ENCODE data around the gene TMEM150C. TPM values are rescaled to one million over a fixed set of nuclear protein-coding genes. Genes with fewer than 3 reads are reported as not detected.

TMEM150C gene
- total and polyA plus RNA-seq, 8 donors, result 0.45 to 8.4 (median 3.9) TPM; not detected in 1

DNA sequence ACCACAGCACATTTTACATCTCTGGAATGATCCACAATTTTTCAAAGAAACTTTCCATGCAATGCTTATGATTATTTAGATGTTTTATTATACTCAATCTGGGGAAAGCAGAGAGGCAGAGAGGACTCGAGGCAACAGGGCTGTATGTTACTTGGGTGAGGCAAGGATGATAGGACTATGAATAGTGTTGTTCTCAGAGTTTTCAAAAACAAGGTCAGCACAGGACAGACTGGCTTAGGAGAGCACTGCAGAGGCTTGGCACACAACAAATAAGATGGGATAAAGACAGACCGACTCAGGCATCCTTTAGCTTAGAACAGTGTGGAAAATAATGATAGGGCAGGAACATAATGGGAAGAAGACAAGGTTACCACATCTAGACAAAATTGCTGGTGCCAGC lies 65.4 kb downstream of the TMEM150C start:
- DNase-seq, result no peak
- intact Hi-C loops (cut with DNase I; ENCODE audit: low total_unique reads), result no loop called here
- 77 to 90% (median 82%) methylated on average over 2 of the region's 2 CpGs for WGBS, 5 donors
- TF ChIP-seq POLR2AphosphoS5 (IDR thresholded peaks at IDR 0.05) (no peak), POLR2A (IDR thresholded peaks at IDR 0.05) (no peak), EP300 (IDR thresholded peaks at IDR 0.05) (no peak)
- TF ChIP-seq, protein P1, sequence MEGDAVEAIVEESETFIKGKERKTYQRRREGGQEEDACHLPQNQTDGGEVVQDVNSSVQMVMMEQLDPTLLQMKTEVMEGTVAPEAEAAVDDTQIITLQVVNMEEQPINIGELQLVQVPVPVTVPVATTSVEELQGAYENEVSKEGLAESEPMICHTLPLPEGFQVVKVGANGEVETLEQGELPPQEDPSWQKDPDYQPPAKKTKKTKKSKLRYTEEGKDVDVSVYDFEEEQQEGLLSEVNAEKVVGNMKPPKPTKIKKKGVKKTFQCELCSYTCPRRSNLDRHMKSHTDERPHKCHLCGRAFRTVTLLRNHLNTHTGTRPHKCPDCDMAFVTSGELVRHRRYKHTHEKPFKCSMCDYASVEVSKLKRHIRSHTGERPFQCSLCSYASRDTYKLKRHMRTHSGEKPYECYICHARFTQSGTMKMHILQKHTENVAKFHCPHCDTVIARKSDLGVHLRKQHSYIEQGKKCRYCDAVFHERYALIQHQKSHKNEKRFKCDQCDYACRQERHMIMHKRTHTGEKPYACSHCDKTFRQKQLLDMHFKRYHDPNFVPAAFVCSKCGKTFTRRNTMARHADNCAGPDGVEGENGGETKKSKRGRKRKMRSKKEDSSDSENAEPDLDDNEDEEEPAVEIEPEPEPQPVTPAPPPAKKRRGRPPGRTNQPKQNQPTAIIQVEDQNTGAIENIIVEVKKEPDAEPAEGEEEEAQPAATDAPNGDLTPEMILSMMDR (IDR thresholded peaks at IDR 0.05), result no peak
- Histone ChIP-seq H3K27me3 (no peaks in the 10 kb centered on the region), H3K36me3 (no peaks in the 10 kb centered on the region), H3K4me3 (no peak overlapping the region), H3K27ac (no peak overlapping the region), H3K4me1 (no peaks in the 10 kb centered on the region), H3K9me3 (no peaks in the 10 kb centered on the region)

DNA sequence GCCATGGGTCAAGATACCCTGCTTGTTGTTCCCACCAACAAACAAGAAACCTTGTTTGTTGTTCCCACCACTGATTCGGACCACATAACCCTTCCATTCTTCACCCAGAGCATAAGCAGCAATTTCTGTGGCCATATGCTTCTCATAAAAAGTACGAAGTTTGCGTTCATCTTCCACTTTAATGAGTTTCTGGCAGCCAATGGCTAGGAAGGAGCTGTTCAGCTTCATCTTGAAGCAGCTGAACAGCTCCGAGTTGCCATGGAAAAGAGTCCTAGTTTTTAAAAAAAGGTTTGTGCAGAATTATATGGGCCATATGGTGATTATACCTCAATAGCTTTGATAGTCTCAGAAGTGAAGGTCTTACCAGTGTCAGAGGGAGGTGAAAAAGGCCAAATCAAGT lies 66.1 kb downstream of the TMEM150C start:
- Histone ChIP-seq H3K36me3 (no peaks in the 10 kb centered on the region), H3K27ac (no peak overlapping the region), H3K9me3 (no peaks in the 10 kb centered on the region), H3K27me3 (no peaks in the 10 kb centered on the region), H3K4me1 (no peaks in the 10 kb centered on the region), H3K4me3 (no peak overlapping the region)
- no peak for DNase-seq
- intact Hi-C loops (cut with DNase I; ENCODE audit: low total_unique reads), result no loop called here
- 90 to 95% (median 93%) methylated on average over 4 of the region's 4 CpGs for WGBS, 5 donors
- TF ChIP-seq POLR2A (IDR thresholded peaks at IDR 0.05), result no peak

DNA sequence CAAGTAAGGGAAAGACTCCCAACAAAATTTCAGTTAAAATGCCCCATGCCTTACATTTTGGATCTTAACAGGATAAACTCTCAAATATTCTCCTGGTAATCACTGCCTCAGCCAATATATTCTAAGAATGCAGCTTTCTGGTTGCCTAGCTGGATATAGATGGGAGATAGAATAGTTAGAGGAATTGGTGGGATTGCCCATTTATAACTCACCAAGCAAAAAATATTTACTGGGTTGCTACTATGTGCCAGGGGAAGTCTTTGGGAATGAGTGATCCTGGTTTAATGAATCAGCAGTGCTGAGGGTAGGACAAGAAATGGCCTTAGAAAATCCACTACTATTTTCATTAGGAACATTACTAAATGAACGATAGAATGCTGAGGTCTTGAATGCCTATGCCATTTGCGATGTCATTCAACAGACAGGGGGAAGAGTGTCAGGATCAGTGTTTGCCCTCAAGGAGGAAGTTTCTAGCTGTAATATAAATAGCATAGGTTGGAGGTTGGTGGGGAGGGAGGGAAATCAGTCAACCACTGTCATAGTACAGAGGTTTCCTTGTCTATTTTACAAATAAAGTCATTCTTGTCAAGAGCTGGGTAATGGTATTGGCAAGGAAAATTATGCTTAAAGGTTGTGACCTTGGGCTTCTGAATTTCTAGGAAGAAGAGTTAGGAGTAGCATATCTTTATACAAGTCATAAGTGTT lies 67.9 kb downstream of the TMEM150C start:
- Histone ChIP-seq H3K4me3 (no peak overlapping the region), H3K4me1 (no peaks in the 10 kb centered on the region), H3K9me3 (no peaks in the 10 kb centered on the region), H3K36me3 (no peaks in the 10 kb centered on the region), H3K27me3 (no peaks in the 10 kb centered on the region), H3K27ac (no peak overlapping the region)
- DNase-seq, result no peak
- intact Hi-C loops (cut with DNase I; ENCODE audit: low total_unique reads), result no loop called here
- TF ChIP-seq EP300 (IDR thresholded peaks at IDR 0.05), result no peak
- TF ChIP-seq, protein P1 (IDR thresholded peaks at IDR 0.05), result no peak
- TF ChIP-seq POLR2A (IDR thresholded peaks at IDR 0.05), result no peak
- no peak for TF ChIP-seq POLR2AphosphoS5 (IDR thresholded peaks at IDR 0.05)
- WGBS, 5 donors, result 78 to 94% (median 87%) methylated on average over 2 of the region's 2 CpGs

GRCh38 chr4:82491251-82491960 lies 70.4 kb downstream of the TMEM150C start:
- Histone ChIP-seq H3K27me3 (no peaks in the 10 kb centered on the region), H3K4me3 (no peak overlapping the region), H3K9me3 (no peaks in the 10 kb centered on the region), H3K36me3 (no peaks in the 10 kb centered on the region), H3K4me1 (no peaks in the 10 kb centered on the region), H3K27ac (no peak overlapping the region)
- TF ChIP-seq POLR2A (IDR thresholded peaks at IDR 0.05), result no peak
- TF ChIP-seq, protein P1 (IDR thresholded peaks at IDR 0.05), result no peak
- no peak for TF ChIP-seq POLR2AphosphoS5 (IDR thresholded peaks at IDR 0.05)
- TF ChIP-seq EP300 (IDR thresholded peaks at IDR 0.05), result no peak
- intact Hi-C loops (cut with DNase I; ENCODE audit: low total_unique reads), result no loop called here
- WGBS, 5 donors, result 46 to 66% (median 49%) methylated on average over 10 of the region's 10 CpGs
- peak in 1 of 2 donors; percentile 47 for DNase-seq

- Histone ChIP-seq H3K36me3 (no peaks in the 10 kb centered on the region), H3K4me1 (no peaks in the 10 kb centered on the region), H3K9me3 (no peaks in the 10 kb centered on the region), H3K27ac (no peak overlapping the region), H3K4me3 (no peak overlapping the region), H3K27me3 (no peaks in the 10 kb centered on the region)
- intact Hi-C loops (cut with DNase I; ENCODE audit: low total_unique reads), result no loop called here
- TF ChIP-seq POLR2AphosphoS5 (IDR thresholded peaks at IDR 0.05), result no peak
- TF ChIP-seq, protein P1 (IDR thresholded peaks at IDR 0.05), result no peak
- TF ChIP-seq POLR2A (IDR thresholded peaks at IDR 0.05), result no peak
- no peak for TF ChIP-seq EP300 (IDR thresholded peaks at IDR 0.05)
- no peak for DNase-seq
- 54 to 75% (median 59%) methylated on average over 8 of the region's 8 CpGs for WGBS, 5 donors
Measured at GRCh38 chr4:82489987-82490386, 71.8 kb downstream of the TMEM150C start.

Measured in stomach (tissue), 9 donors.